ENCODE data around the gene TUBA1B.
A peak's percentile ranks its signal among the peaks of the same experiment; 100 is the strongest.

The TUBA1B gene

GRCh38 chr12:49089821-49090773 is 41.1 kb downstream of the TUBA1B start:
- no peak for DNase-seq (ENCODE audit: low spot score)

GRCh38 chr12:49088932-49089330 is 42.3 kb downstream of the TUBA1B start:
- no peak for DNase-seq (ENCODE audit: low spot score)

GRCh38 chr12:49088150-49088931 is 42.9 kb downstream of the TUBA1B start:
- peak; percentile 78 for DNase-seq (ENCODE audit: low spot score)

GRCh38 chr12:49086116-49086515 is 45.1 kb downstream of the TUBA1B start:
- DNase-seq (ENCODE audit: low spot score), result no peak

- no peak for DNase-seq (ENCODE audit: low spot score)
Observed at GRCh38 chr12:49084438-49084837, 46.8 kb downstream of the TUBA1B start.

- no peak for DNase-seq (ENCODE audit: low spot score)
Observed at GRCh38 chr12:49079793-49080192, 51.4 kb downstream of the TUBA1B start.

Data from CD4-positive, alpha-beta T cell treated with Interleukin-15 for 4 hours (primary cell).